Amygdala (tissue), 56 donors: Measurements from ENCODE around the gene OR2W3.

Experiments
- DNase-seq, 56 donors: peaks; one replicate each; lab custom pipeline; 2025; lab: John Stamatoyannopoulos, UW

The OR2W3 gene

GRCh38 chr1:247895163-247895637 is at the start of gene OR2W3:
Gene OR2W3, plus strand, starts transcription at chr1:247895587. Its CDS starts 0 bp downstream, at chr1:247895587.
- DNase-seq = no peak

DNA sequence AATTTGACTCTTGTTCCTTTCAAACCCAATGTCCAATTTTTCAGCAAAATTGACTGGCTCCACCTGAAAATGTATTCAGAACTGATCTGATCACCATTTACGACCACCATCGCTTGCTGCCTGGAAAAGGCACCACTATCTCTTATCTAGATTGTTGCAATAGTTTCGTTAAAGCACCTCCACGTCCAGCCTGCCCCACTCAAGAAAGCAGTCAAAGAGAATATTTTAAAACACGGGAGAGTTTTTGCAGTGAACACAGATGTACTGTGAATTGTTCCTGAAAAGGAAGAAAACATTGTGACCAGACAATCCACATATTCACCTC is 49.7 kb upstream of the OR2W3 start:
- no peak for DNase-seq

GRCh38 chr1:247848346-247848745 is 47.0 kb upstream of the OR2W3 start:
- no peak for DNase-seq

GRCh38 chr1:247849616-247850015 is 45.8 kb upstream of the OR2W3 start:
- DNase-seq = no peak

GRCh38 chr1:247854899-247855545 is 40.4 kb upstream of the OR2W3 start:
- no peak for DNase-seq

DNA sequence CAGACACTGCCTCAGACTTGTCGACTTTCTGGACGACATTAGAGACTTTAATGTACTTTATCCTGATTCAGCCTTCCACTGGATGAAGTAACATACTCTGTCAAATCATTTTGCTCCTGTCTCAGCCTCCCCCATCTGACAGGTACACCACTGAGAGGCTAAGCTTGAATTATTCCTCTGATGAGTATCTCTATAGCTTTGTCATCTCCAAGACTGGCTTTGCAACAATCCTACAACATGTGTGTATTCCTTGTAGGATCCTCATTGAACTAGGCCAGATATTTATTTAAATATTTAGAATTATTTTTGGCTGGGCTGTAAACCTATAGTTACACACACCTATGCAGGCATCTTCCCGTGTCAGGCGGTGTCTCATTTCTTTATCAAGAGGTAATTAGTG is 39.5 kb upstream of the OR2W3 start:
- DNase-seq = no peak

- DNase-seq = peak in 4 of 56 donors; percentile 3 to 32 (median 16)
Observed at GRCh38 chr1:247857069-247857984, 38.1 kb upstream of the OR2W3 start, which contains the start of gene TRIM58. Gene TRIM58, plus strand, starts transcription at chr1:247857187. Its CDS starts 60 bp downstream, at chr1:247857247.

DNA sequence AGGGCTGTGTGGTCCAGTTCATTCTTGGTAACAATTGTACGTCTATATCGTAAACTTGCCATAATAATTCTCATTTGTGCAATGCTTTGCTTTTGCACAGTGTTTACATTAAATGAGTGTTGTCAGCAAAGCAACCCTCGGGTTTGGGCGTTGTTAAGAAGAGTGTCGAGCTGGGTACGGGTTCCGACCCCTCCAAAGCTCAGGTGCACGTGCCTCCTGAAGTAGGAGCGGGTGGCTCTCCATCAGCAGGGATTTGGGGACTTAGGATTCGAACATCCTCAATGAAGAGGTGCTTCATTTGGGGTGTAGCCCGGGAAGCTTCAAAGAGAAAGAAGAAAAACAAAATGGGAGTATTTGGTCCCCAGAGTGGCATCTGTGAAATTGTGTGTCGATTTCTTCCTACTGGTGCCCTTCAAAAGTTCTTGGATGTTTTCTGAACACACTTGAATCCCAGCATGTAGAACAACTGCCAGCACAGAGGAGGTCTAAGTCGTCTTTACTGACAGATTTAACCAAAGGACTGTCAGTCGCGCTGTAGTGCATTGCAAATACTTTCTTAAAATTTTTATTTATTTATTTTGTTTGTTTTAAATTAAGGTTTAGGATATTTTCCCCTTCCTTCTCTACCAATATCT is 37.3 kb upstream of the OR2W3 start:
- no peak for DNase-seq

GRCh38 chr1:247862756-247863155 is 32.6 kb upstream of the OR2W3 start:
- no peak for DNase-seq

- no peak for DNase-seq
Observed at GRCh38 chr1:247864644-247865043, 30.7 kb upstream of the OR2W3 start.

DNA sequence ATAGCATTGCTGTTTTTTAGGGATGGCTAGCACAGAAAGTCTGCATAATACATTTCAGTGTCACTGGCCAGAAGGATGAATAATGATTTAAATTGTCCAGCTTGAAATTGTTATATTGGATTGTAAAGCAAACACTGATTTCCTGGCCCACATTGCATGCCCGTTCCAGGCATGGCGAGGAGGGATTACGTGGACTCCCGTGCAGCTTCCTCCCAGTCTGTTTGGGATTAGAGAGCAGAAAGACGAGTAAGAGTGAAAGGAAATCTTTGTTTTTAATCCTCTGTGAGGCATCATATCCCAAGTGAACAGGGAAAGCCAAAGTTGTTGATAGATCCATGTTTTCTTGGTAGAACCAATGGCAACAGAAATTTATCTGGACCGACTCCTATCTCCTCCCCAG is 30.0 kb upstream of the OR2W3 start:
- no peak for DNase-seq

DNA sequence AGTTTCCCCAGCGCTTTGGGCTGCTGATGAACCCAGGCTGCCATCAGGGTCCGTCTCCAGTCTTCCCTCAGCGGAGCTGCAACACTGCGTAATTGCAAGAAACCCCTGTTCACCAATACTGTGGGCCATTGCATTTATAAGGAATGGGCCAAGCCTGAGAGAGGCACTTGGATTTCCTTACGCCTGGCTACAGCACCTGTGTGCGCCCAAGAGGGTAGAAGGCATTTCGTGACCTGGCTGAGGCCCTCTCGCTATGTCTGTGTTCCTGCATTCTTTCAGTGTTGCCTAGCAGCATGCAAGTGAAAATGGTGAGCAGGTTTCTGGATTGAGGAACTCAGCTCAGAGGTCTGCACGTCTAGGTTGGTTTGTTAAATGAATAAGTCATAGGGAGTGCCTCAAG is 12.0 kb upstream of the OR2W3 start:
- DNase-seq = no peak

- no peak for DNase-seq
Observed at GRCh38 chr1:247884797-247885413, 10.5 kb upstream of the OR2W3 start.

GRCh38 chr1:247895976-247896375 is 589 bp downstream of the OR2W3 start:
- DNase-seq = no peak

GRCh38 chr1:247904122-247904521 is 8.7 kb downstream of the OR2W3 start:
- no peak for DNase-seq

GRCh38 chr1:247905181-247905580 is 9.8 kb downstream of the OR2W3 start:
- no peak for DNase-seq

DNA sequence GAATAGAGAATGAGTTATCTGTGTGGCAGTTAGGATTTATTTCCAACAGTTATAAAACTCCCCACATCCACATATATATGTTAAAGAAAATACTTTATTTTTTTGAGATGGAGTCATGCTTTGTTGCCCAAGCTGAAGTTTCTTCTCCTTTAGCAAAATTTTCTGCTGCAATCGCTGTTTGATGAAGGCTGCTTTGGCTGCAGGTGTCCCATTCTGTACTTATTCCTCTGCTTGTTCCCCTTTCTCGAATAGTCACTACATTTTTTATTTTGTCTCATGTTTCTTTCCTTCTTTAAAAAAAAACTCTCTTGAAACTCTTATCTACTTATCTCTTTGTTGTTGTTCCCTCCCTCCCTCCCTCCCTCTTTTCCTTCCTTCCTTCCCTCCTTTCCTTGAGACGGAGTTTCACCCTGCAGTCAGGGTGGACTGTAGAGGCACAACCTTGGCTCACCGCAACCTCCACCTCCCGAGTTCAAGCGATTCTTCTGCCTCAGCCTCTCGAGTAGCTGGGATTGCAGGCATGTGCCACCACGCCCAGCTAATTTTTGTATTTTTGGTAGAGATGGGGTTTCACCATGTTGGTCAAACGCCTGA is 10.6 kb downstream of the OR2W3 start:
- DNase-seq = peak in 1 of 56 donors; percentile 3

DNA sequence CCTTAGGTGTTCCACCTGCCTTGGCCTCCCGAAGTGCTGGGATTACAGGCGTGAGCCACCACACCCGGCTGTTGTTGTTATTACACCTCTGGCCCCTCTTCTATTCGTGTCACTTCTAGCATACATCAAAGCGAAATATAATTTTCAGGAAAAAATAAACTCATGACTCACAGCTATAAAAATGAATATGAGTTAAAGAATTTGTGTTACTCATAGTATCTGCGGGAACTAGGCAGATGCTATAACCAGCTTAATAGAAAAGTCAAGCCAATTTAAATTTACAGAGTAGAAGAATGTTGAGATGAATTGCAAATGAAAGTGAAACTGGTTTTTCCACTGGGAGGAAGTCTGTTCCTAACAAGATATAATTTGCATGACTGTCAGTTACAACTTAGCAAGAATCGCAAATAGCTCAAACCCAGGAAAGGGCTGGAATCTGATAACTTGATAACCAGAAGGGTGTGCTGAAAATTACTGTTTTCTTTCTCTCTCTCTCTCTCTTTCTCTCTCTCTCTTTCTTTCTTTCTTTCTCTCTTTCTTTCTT is 11.2 kb downstream of the OR2W3 start:
- DNase-seq = peak in 1 of 56 donors; percentile 7

- no peak for DNase-seq
Observed at GRCh38 chr1:247908766-247909165, 13.4 kb downstream of the OR2W3 start.

GRCh38 chr1:247913786-247914185 is 18.4 kb downstream of the OR2W3 start:
- no peak for DNase-seq
